AG04449 (cell line): Measurements from ENCODE around the gene PPP4R4.

Experiments
- CTCF ChIA-PET: fragments of 350-600 bp; formaldehyde crosslinking; extraction: SDS; loops from one replicate; lab custom pipeline; 2021; ENCODE audit warnings: antibody characterized with exemption; lab: Yijun Ruan, JAX
- POLR2A ChIA-PET: fragments of 400-600, 350-600 bp; formaldehyde crosslinking; extraction: SDS; loops from one replicate; lab custom pipeline; 2020; ENCODE audit warnings: antibody characterized with exemption, inconsistent platforms; lab: Yijun Ruan, JAX
- DNase-seq: peaks from one replicate; pipeline ENCODE4 v3.0.0-alpha.2; 2010; ENCODE audit warnings: low read depth, low spot score
- H3K4me3 ChIP-seq: 2 replicates; pipeline ENCODE4 v1.5.1; 2011; ENCODE audit warnings: low read depth, mild to moderate bottlenecking, control low read depth, low read length
- CTCF ChIP-seq: IDR thresholded peaks from one replicate; pipeline ENCODE4 v1.5.1; 2011; ENCODE audit warnings: mild to moderate bottlenecking, moderate library complexity, low read length, control low read depth, inconsistent platforms; ENCODE audit not compliant: insufficient read depth; ENCODE audit errors: missing control alignments

The PPP4R4 gene

DNA sequence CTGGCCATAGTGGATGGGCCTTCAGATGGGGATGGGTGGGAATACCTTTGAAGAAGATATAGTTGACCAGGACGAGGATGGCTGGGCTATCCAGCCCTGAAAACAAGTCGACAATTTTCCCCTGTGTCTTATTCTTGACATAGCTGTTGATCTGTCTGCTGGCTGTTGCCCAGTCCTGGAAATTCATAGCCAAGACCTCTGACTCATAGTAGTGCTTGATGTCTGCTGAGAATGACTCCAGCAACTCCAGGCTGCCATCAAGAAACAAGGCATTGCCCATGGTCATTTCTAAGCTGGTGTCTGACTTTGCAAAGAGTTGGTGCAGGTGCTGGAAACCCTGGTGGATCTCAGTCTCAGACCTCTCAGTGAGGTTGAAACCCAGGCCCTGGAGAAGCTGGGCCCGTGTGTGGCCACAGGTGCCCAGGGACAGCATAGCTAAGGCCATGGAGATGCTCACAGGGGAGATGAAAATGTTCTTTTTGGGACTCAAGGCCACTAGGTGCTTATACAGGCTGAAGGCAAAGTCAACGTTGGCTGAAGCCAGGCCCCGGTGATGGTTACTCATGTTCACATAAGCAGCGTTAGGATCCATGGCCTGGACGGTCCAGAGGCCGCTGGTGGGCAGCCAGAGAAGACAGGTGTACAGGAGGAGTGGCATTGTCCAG, 140.0 kb downstream of the PPP4R4 start:
- no peak for DNase-seq
- no peak for TF ChIP-seq CTCF
- ChIA-PET POLR2A (no interaction called here), CTCF (no interaction called here)
- H3K4me3 ChIP-seq: no peak overlapping the region

- no peak for TF ChIP-seq CTCF
- no peak overlapping the region for H3K4me3 ChIP-seq
- POLR2A ChIA-PET: no interaction called here
- CTCF ChIA-PET: no interaction called here
- no peak for DNase-seq
These were observed 140.8 kb downstream of the PPP4R4 start for GRCh38 chr14:94314890-94315289.

DNA sequence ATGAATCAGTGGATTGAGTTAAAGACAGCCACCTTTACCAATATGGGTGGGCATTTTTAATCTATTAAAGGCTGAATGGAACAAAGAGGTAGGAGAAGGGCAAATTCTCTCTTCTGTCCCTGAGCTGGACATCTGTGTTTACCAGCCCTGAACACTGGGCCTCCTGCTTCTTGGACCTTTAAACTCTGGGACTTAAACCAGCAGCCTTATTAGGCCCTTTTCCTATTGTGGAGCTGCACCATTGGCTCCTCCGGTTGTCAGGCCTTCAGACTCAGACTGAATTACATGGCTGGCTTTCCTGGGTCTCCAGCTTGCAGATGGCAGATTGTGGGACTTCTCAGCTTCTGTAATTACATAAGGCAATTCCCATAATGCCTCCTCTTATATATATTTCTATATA, 142.6 kb downstream of the PPP4R4 start:
- CTCF ChIA-PET: interaction anchor here (1.6 kb wide), 1 partner anchor 9 kb away, joined by 7 read pairs; no protein-coding TSS in a partner anchor
- TF ChIP-seq CTCF: no peak
- POLR2A ChIA-PET: no interaction called here
- H3K4me3 ChIP-seq: no peak overlapping the region
- no peak for DNase-seq

DNA sequence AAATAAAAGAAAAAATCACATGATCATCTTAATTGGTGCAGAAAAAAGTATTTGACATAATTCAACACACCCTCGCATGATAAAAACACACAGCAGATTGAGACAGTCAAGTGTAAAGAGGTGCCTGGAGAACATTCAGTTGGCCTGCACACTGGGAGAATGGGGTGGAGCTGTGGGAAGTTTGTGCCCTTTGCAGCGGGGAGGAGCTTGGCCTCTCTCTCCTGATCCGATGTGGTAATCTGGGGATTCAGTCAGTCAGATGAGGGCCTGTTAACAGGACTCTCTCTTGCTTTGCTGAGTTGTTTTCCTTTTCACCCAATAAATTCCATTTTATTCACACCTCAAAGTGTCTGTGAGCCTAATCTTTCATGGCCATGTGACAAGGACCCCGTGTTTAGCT, 143.1 kb downstream of the PPP4R4 start:
- TF ChIP-seq CTCF: no peak
- ChIA-PET POLR2A (no interaction called here), CTCF (no interaction called here)
- H3K4me3 ChIP-seq: no peak overlapping the region
- DNase-seq: no peak

- CTCF ChIA-PET: no interaction called here
- DNase-seq: no peak
- no peak overlapping the region for H3K4me3 ChIP-seq
- POLR2A ChIA-PET: no interaction called here
- no peak for TF ChIP-seq CTCF
These were observed 146.1 kb downstream of the PPP4R4 start for GRCh38 chr14:94320243-94320642.

DNA sequence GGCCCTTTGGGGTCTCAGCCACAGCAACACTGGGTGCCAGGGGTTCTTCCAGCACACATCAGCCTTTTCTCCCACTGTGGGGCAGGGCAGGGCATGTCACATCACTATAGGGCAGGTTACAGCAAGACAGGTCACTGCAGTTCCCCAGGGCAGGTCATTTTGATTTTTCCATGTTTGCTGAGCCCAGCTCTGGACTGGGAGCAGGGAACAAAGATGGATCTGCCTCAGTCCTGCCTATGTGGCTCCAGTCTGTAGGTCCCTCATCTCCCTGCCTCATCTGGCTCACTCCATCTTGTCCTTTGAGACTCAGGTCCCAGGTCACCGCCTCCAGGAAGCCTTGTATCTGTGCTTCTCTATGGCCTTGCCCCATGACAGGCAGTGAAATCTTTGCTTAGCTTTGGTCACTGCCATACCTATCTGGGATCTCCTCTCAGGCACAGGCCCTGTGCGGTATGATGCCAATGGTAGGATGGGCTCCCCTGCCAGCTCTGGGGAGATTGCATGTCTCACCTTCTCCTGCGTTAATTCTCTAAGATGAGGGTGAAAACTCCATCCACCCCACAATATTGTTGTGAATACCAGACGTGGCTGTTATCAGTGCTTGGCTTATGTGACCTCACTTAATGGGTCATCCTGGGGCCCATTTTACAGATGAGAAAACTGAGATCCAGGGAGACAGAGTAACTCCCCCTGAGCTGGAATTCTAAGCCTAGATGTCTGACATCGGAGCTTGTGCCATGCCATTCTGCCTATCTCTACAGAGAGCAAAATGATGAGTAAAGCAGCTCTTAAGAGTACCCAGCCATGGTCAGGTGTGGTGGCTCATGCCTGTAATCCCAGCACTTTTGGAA, 147.5 kb downstream of the PPP4R4 start:
- no peak for TF ChIP-seq CTCF
- no peak overlapping the region for H3K4me3 ChIP-seq
- ChIA-PET CTCF (interaction anchor here (1.1 kb wide), 1 partner anchor 90 kb away, joined by 3 read pairs; no protein-coding TSS in a partner anchor), POLR2A (no interaction called here)
- DNase-seq: no peak
